HG03025 (cell line): ENCODE data around the gene GLI1.
"Not testable (repeated sequence)": the region's sequence is repeated elsewhere in the genome, so short reads cannot be mapped to it uniquely, and the experiment has no call there.

Experiments used
- ATAC-seq: cut with Tn5 transposase; IDR thresholded peaks from one replicate; pipeline ENCODE4 v1.9.1; 2021; ENCODE audit warnings: mild to moderate bottlenecking, moderate library complexity; ENCODE audit not compliant: unreplicated experiment, low FRiP score

GLI1 gene

DNA sequence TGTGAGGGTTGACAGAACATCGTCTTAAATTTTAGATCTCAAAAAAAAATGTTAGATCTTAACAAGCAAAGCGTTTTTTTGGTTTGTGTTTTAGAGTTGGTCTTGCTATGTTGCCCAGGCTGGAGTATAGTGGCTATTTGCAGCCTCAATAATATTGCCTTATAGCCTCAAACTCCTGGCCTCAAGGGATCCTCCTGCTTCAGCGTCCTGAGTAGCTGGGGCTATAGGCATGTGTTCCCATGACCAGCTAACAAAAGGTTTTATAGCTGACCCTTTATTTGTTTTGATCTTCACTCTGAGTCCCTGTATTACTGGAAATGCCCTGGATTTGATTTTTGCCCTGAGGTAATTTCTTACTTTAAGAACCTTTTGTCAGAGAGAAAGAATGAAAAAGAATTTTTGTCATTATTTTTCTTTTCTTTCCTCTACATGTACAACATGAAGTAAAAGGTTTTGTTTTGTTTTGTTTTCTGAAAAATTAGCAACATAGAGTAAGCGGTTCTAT lies 19.8 kb upstream of the GLI1 start:
- no peak for ATAC-seq

DNA sequence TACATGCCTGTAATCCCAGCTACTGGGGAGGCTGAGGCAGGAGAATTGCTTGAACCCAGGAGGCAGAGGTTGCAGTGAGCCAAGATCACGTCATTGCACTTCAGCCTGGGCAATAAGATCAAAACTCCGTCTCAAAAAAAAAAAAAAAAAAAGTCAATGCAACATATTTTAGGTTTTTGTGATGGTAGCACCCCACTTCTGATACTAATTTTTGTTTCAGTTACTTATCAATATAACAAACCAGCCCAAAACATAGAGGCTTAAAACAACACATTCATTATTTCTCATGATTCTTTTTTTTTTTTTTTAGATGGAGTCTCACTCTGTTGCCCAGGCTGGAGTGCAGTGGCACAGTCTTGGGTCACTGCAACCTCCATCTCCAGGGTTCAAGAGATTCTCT lies 18.2 kb upstream of the GLI1 start:
- not testable (repeated sequence) for ATAC-seq

DNA sequence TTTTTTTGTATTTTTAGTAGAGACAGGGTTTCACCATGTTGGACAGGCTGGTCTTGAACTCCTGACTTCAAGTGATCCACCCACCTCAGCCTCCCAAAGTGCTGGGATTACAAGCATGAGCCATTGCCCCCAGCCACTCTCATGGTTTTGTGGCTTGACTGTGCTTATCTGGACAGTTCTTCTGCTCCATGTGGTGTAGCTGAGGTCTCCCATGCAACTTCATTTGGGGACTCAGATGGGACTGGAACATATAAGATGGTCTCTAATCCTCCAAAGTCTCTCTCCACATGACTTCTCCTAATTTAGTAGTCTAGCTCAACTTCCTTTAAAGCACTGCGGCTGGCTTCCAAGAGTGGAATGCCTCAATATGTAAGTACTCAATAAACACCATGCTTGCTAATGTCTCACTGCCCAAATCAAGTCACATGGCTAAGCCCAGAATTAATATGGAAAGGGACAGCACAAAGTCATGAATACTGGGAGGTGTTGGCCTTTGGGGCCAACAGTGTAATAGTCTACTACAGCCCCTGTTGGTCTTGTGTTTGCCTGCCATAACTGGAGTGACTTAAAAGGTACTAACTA lies 17.6 kb upstream of the GLI1 start:
- ATAC-seq = no peak

DNA sequence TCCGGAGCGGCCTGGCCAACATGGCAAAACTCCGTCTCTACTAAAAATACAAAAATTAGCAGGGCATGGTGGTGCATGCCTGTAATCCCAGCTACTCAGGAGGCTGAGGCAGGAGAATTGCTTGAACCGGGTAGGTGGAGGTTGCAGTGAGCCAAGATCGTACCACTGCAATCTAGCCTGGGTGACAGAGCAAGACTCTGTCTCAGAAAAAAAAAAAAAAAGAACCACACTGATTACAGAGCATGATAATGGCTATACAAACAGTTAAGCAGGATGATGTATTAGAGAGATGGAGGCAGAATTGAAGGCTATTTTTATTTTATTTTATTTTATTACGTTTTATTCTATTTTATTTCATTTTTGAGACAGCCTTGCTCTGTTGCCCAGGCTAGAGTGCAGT lies 15.2 kb upstream of the GLI1 start:
- not testable (repeated sequence) for ATAC-seq

DNA sequence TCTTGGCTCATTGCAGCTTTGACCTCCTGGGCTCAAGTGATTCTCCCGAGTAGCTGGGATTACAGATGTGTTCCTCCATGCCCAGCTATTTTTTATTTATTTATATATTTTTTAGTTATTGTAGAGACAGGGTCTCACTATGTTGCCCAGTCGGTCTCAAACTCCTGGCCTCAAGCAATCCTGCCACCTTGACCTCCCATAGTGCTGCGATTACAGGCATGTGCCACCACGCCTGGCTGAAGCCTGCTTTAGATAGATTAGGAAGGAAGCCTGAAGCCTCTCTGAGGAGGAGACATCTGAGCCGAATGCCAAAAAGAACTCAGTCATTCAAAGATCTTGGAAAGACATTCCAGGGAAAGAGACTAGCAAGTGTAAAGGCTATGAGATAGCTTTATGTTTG lies 14.8 kb upstream of the GLI1 start:
- ATAC-seq = no peak

DNA sequence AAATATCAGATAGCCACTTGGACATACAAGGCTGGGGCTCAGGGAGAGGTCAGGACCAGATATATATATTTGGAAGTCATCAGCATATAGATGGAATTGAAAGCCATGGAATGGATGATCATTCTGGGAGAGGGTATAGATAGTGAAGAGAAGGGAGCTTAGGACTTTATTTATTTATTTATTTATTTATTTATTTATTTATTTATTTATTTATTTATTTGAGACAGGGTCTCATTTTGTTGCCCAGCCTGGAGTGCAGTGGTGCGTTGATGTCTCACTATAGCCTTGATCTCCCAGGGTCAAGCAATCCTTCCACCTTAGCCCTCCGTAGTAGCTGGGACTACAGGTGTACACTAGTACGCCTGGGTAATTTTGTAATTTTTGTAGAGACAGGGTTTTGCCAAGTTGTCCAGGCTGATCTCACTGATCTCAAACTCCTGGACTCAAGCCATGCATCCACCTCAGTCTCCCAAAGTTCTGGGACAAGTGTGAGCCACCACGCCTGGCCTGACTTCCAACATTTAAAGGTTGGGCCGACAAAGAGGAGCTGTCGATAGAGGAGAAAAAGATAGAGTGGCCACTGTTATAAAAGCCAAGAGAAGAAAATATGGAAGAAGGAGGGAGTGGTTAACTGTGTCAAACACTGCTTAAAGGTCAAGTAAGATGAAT lies 13.2 kb upstream of the GLI1 start:
- no peak for ATAC-seq

DNA sequence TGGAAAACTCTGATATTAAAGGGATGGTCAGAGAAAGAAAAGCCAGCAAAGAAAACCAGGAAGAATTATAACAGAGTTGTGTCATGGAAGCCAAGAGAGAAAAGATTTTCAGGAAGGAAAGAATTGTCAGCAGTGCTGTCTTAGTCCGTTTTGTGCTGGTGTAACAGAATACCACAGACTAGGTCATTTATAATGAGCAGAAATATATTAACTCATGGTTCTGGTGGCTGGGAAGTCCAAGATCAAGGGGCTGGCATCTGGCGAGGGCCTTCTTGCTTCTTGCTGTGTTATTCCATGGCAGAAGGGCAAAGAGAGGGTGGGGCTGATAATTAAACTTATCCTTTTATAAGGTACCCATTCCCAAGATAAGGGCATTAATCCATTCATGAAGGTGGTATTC lies 10.9 kb upstream of the GLI1 start:
- no peak for ATAC-seq

DNA sequence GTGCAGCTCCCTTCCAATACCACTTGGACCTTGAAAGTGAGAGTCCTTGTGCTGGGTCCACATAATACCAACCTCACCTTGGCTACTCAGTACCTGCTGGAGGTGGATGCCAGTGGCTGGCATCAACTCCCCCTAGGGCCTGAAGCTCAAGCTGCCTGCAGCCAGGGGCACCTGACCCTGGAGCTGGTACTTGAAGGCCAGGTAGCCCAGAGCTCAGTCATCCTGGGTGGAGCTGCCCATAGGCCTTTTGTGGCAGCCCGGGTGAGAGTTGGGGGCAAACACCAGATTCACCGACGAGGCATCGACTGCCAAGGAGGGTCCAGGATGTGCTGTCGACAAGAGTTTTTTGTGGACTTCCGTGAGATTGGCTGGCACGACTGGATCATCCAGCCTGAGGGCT lies 10.2 kb upstream of the GLI1 start:
- ATAC-seq = no peak

DNA sequence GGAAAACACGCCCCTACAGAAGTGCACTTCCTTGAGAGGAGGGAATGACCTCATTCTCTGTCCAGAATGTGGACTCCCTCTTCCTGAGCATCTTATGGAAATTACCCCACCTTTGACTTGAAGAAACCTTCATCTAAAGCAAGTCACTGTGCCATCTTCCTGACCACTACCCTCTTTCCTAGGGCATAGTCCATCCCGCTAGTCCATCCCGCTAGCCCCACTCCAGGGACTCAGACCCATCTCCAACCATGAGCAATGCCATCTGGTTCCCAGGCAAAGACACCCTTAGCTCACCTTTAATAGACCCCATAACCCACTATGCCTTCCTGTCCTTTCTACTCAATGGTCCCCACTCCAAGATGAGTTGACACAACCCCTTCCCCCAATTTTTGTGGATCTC lies 9.5 kb upstream of the GLI1 start:
- ATAC-seq = no peak

DNA sequence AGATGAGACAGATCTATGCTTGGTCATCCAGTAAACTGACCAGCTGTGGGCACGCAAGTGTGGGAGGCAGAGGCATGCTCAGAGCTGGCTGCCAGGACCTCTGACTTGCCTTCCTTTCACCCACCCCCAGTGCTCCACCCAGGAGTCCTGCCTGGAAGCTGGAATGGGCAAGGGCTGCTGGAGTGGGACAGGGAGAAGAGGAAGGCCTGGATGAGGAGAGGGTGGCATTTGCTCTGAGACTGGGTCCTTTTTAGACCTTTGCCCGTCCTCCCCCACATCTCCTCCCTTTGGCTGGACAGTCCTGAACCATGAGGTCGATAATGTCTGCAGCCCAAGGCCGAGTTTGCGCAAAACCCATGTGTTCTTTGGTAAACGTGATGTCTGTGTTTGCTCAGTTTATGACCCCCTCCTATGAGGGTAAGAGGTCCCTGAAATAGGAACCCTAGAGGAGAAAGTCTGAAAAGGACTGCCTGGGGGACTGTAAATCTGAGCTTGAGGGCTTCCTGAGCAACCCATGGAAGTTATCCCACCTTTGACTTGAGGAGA lies 8.3 kb upstream of the GLI1 start:
- ATAC-seq = no peak

DNA sequence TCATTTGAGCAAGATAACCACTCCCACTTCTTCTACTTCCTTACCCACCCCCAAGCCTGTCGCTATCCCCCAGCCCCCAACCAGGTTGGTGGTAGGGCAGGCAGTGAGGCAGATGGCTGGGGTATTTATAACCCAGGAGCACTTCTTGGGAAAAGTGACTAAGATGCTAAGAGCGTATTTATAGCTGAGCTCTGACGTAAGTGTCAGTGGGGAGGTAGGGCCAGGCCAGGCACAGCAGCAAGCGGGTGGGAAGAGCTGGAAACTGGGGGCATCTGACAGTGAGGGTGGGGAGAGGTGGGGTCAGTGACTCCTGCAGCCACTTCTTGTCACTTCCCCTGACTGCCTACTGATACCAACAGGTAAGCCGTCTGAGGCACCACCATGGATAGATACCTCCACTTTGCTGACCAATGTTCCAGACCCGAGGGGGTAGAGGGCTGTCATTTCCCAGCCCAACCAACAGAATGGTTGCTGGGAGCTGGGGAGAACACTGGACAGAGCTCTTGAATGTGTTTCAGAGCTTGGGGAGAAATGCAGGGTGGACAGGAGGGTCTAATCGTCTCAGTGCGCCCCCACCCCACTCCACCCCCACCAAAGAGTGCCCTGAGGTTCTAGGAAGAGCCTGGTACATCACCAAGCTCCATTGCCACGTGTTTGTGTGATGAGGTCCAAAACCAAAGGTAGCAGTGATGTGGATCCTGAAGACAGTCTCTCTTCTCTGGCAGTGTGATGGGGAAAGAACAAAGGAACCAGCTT lies 7.2 kb upstream of the GLI1 start:
- ATAC-seq = no peak

DNA sequence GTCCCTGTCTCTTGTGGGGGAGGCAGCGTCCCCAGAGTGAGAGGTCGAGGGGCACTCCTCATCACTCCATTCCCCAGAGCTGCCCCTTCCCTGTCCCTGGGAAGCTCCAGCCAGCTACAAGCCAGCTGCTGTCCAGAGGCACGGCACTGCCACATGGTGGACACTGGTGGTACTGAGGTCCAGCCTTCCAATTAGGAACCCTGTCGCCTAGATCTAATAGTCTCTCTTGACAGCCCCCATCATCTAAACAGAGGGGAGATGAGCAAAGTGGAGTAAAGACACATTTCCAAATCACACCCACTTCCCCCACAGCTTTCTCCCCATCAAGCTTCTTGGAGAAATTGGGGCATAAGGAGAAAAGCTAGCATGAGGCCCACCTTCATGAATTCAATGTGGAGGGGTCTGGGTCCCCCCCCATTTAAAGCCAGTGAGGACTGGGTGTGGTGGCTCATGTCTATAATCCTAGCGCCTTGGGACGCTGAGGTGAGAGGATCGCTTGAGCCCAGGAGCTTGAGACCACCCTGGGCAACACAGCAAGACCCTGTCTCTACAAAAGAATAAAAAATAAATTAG lies 6.6 kb upstream of the GLI1 start:
- no peak for ATAC-seq

DNA sequence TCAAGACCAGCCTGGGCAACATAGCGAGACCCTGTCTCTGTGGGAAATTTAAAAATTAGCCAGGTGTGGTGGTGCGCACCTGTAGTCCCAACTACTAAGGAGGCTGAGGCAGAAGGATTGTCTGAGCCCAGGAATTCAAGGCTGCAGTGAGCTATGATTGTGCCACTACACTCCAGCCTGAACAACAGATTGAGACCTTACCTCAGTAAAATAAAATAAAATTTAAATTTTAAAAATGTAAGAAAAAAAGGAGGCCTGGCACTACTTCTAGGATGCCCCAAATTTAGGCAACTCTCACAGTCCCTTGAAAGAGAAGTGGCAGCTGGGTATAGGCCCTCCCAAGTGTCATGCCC lies 5.4 kb upstream of the GLI1 start:
- no peak for ATAC-seq

DNA sequence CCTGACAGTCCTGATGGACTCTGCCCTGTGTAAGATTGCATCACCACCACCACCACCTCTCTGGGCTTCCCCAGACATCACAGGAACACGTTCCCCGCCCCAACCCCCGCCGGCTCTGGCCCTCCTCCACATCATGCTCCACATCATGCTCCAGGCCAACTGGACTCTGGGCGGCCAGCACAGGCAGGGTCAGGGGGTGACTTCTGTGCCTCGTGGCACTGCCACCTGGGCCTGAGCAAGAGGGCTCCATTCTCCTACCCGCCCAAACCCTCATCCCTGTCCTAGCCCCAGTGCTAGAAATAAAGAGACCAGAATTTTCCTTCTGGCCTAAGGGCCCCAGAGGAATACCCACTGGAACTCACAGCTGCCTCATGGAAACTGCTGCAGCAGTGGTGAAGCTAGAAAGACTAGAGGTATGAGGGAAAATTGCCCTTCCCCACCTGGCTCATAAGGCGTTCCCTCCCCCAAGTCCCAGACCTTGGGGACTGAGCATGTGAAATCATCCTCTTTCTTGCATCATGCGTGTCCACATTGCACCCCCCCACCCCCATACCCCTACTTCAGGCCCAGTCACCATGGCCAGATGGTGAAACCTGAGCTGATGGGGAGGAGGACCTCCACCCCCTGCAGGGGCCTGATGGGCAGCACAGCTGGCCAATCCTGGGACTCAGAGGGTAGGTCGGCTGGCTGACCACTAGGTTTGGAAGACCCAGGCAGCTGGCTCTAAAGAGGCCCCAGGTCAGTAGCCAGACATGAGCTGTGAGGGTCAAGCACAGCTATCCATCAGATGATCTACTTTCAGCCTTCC lies 4.8 kb upstream of the GLI1 start, which contains the start of gene INHBE:
Gene INHBE (plus strand): TSS at position 742 of the 808 bp plus-strand sequence. CDS start 230 bp downstream, outside the sequence.
- ATAC-seq = no peak

DNA sequence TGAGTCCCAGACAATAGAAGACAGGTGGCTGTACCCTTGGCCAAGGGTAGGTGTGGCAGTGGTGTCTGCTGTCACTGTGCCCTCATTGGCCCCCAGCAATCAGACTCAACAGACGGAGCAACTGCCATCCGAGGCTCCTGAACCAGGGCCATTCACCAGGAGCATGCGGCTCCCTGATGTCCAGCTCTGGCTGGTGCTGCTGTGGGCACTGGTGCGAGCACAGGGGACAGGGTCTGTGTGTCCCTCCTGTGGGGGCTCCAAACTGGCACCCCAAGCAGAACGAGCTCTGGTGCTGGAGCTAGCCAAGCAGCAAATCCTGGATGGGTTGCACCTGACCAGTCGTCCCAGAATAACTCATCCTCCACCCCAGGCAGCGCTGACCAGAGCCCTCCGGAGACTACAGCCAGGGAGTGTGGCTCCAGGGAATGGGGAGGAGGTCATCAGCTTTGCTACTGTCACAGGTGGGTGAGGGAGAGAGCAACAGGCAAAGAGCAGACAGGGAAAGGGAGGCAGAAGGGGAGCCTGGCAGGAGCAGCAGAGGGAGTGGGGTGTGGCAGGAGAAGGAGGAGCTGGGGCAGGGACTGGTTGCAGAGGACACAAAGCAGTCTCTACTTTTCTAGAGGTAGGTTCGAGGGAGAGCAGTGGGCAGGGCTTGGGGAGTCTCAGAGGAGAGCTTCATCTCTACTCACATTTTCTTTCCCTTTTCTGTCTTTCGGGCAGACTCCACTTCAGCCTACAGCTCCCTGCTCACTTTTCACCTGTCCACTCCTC lies 4.0 kb upstream of the GLI1 start:
- no peak for ATAC-seq

DNA sequence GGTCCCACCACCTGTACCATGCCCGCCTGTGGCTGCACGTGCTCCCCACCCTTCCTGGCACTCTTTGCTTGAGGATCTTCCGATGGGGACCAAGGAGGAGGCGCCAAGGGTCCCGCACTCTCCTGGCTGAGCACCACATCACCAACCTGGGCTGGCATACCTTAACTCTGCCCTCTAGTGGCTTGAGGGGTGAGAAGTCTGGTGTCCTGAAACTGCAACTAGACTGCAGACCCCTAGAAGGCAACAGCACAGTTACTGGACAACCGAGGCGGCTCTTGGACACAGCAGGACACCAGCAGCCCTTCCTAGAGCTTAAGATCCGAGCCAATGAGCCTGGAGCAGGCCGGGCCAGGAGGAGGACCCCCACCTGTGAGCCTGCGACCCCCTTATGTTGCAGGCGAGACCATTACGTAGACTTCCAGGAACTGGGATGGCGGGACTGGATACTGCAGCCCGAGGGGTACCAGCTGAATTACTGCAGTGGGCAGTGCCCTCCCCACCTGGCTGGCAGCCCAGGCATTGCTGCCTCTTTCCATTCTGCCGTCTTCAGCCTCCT lies 3.4 kb upstream of the GLI1 start:
- ATAC-seq = no peak

DNA sequence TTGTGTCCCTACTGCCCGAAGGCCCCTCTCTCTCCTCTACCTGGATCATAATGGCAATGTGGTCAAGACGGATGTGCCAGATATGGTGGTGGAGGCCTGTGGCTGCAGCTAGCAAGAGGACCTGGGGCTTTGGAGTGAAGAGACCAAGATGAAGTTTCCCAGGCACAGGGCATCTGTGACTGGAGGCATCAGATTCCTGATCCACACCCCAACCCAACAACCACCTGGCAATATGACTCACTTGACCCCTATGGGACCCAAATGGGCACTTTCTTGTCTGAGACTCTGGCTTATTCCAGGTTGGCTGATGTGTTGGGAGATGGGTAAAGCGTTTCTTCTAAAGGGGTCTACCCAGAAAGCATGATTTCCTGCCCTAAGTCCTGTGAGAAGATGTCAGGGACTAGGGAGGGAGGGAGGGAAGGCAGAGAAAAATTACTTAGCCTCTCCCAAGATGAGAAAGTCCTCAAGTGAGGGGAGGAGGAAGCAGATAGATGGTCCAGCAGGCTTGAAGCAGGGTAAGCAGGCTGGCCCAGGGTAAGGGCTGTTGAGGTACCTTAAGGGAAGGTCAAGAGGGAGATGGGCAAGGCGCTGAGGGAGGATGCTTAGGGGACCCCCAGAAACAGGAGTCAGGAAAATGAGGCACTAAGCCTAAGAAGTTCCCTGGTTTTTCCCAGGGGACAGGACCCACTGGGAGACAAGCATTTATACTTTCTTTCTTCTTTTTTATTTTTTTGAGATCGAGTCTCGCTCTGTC lies 2.7 kb upstream of the GLI1 start:
- no peak for ATAC-seq

DNA sequence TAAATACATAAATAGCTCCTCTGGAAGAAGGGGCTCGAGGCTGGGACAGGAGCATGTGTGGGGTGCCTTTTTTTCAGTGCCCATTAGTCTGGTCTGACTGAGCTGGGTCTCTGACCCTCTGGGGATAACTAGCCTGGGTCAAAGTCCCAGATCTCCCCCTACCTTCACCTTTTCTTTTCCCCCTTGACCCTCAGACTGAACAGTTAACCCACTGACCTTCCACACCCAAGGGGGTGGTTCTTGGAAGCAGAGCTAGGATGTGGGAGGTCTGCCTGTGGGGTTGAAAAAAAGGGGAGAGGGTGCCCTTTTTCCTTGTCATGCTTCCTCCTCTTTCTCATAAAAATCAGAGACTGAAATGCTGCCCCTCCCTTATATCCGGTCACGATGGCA lies 925 bp upstream of the GLI1 start:
- ATAC-seq = no peak
